ENCODE results near the gene LDAH. TPM values are rescaled to one million over a fixed set of nuclear protein-coding genes. Genes with fewer than 3 reads are reported as not detected.

LDAH gene
- total and polyA plus RNA-seq, 2 donors (not counting 3 experiments of a cell fraction or from before 2014, with no cell fraction given), result 12.3 to 24.0 TPM

DNA sequence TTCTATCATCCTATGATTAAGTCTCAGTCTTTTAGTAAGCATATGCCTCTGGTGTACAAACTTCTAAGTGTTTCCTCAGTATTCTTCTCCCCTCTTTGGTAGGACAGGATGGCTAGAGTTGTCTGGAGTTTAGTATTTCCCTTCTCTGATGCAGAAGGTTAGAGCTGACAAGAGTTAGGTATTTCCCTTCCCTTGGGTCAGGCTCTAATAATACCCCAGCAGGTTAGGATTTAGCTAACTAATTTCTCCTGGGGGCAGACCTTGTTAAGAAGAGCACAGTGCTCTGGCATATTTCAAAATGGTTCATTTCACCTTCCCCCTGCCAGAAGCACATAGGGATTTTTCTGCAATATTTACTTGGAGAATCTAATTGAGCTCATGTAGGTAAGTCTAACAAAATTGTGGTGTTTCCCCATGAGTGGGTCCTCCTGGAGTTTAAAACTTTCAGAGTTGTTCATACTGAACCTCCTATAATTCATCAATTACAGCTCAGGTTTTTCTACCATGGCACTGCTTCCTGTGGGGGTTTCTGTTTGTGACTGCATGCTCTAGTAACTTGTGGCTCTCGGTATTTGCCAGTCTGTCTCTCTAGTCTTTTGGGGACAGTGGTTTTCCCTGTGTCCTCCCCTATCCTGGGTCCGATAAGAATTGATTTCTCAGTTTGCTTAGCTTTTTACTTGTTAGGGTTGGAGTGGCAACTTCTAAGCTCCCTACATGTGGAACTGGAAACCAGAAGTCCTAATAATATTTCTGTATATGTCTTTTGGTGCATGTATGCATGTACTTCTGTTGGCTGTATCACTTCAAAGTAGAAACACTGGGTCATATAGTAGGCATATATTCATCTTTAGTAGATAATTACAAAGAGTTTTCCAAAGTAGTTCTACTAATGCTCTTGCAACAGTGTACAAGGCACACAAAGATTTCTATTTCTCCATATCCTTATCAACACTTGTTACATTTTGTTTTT lies 78.2 kb downstream of the LDAH start:
- ChIA-PET CTCF (interaction anchor here (0.7 to 1.9 kb wide), 4 partner anchors 37 to 343 kb away, joined by 3 to 5 read pairs (median 4); no protein-coding TSS in a partner anchor), POLR2A (no interaction called here)
- no peak for DNase-seq (ENCODE audit: low read depth, low spot score)
- dilution Hi-C loops (cut with MboI; ENCODE audit: extremely low pct_ligation_motif_present, low sequenced_read_pairs), result no loop called here
- BruUV-seq (replicated peaks), result no TSS peak
- FAIRE-seq, result no peak
- no peaks in the 10 kb centered on the region for H3K36me3 ChIP-seq (ENCODE audit: control insufficient read depth in 2 of 2, extremely low read depth in 1 of 2, insufficient read depth in 2 of 2, low read length in 2 of 2)
- no peak overlapping the region for H3K4me2 ChIP-seq (ENCODE audit: insufficient read depth, low read length)
- no peak overlapping the region for H3K9ac ChIP-seq (replicated peaks; ENCODE audit: extremely low read depth, insufficient read depth, low read length)
- no peaks in the 10 kb centered on the region for H3K9me3 ChIP-seq (replicated peaks; ENCODE audit: control insufficient read depth, insufficient read depth, low read length)
- H2AFZ ChIP-seq (ENCODE audit: low read depth, low read length), result no peak overlapping the region
- TF ChIP-seq FOS (IDR thresholded peaks at IDR 0.05; ENCODE audit: borderline replicate concordance, insufficient read depth, low read length), result no peak
- intact Hi-C loops (cut with micrococcal nuclease), result loop anchor here (5.0 kb wide), 1 partner anchor 77 kb away; the partner anchor contains the start of gene GDF7
- H3K79me2 ChIP-seq (ENCODE audit: control insufficient read depth, insufficient read depth, low read length), result no peaks in the 10 kb centered on the region
- H3K9me1 ChIP-seq (replicated peaks; ENCODE audit: control insufficient read depth, extremely low read depth, insufficient read depth, low read length), result no peaks in the 10 kb centered on the region
- H4K20me1 ChIP-seq (replicated peaks; ENCODE audit: control insufficient read depth, extremely low read depth, insufficient read depth, low read length), result no peaks in the 10 kb centered on the region
- no peak overlapping the region for H3K27ac ChIP-seq (ENCODE audit: insufficient read depth, low read depth, low read length)
- no peak overlapping the region for H3K4me3 ChIP-seq (replicated peaks in 1 of 3; ENCODE audit: insufficient read depth in 1 of 3, low read depth in 1 of 3, low read length in 3 of 3)
- H3K27me3 ChIP-seq (ENCODE audit: control insufficient read depth in 2 of 2, insufficient read depth in 2 of 2, low read length in 2 of 2), result no peaks in the 10 kb centered on the region
- peaks cover 10% of the 10 kb centered on the region for H3K4me1 ChIP-seq (ENCODE audit: control insufficient read depth, extremely low read depth, insufficient read depth, low read length)

DNA sequence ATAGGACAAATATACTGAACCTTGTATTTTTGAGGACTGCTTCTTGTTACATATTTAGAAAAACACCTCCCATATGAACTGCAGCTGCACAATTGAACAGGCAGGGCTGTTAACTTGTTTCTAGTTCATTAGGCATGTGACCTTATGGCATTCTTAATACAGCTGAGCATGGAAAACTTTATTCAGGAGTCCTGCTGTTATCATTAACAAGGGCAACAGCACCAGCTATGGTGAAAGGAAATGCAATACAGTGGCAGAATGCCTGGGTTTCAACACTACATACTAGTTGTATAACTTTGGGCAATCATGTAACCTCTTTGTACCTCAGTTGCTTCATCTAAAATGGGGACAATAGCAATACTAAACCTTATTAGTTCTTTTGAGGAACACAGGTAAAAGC lies 84.1 kb downstream of the LDAH start:
- intact Hi-C loops (cut with micrococcal nuclease) (no loop called here), dilution Hi-C loops (cut with MboI; ENCODE audit: extremely low pct_ligation_motif_present, low sequenced_read_pairs) (no loop called here)
- Histone ChIP-seq H3K4me3 (replicated peaks in 1 of 3; ENCODE audit: insufficient read depth in 1 of 3, low read depth in 1 of 3, low read length in 3 of 3) (no peak overlapping the region), H3K9me3 (replicated peaks; ENCODE audit: control insufficient read depth, insufficient read depth, low read length) (no peaks in the 10 kb centered on the region), H3K9ac (replicated peaks; ENCODE audit: extremely low read depth, insufficient read depth, low read length) (no peak overlapping the region), H3K36me3 (ENCODE audit: control insufficient read depth in 2 of 2, extremely low read depth in 1 of 2, insufficient read depth in 2 of 2, low read length in 2 of 2) (no peaks in the 10 kb centered on the region), H2AFZ (ENCODE audit: low read depth, low read length) (no peak overlapping the region), H3K4me2 (ENCODE audit: insufficient read depth, low read length) (no peak overlapping the region), H3K27me3 (ENCODE audit: control insufficient read depth in 2 of 2, insufficient read depth in 2 of 2, low read length in 2 of 2) (no peaks in the 10 kb centered on the region), H3K9me1 (replicated peaks; ENCODE audit: control insufficient read depth, extremely low read depth, insufficient read depth, low read length) (no peaks in the 10 kb centered on the region), H3K4me1 (ENCODE audit: control insufficient read depth, extremely low read depth, insufficient read depth, low read length) (no peaks in the 10 kb centered on the region), H3K79me2 (ENCODE audit: control insufficient read depth, insufficient read depth, low read length) (no peaks in the 10 kb centered on the region), H4K20me1 (replicated peaks; ENCODE audit: control insufficient read depth, extremely low read depth, insufficient read depth, low read length) (no peaks in the 10 kb centered on the region), H3K27ac (ENCODE audit: insufficient read depth, low read depth, low read length) (no peak overlapping the region)
- FAIRE-seq (no peak), DNase-seq (ENCODE audit: low read depth, low spot score) (no peak)
- BruUV-seq (replicated peaks), result no TSS peak
- no peak for TF ChIP-seq POLR2AphosphoS5 (IDR thresholded peaks at IDR 0.05; ENCODE audit: insufficient read depth, low read depth, low read length)
- no peak for TF ChIP-seq MYC (IDR thresholded peaks at IDR 0.05; ENCODE audit: low read depth, low read length)
- TF ChIP-seq EZH2 (IDR thresholded peaks at IDR 0.05; ENCODE audit: borderline replicate concordance, low read depth, low read length, severe bottlenecking), result no peak
- TF ChIP-seq, protein P1, sequence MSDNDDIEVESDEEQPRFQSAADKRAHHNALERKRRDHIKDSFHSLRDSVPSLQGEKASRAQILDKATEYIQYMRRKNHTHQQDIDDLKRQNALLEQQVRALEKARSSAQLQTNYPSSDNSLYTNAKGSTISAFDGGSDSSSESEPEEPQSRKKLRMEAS (IDR thresholded peaks at IDR 0.05; ENCODE audit: insufficient read depth, insufficient read length), result no peak
- TF ChIP-seq JUN (IDR thresholded peaks at IDR 0.05; ENCODE audit: borderline replicate concordance, insufficient read depth, insufficient read length, low read depth), result no peak
- TF ChIP-seq POLR2A (IDR thresholded peaks at IDR 0.05; ENCODE audit: low read depth, low read length), result no peak
- TF ChIP-seq GATA2 (IDR thresholded peaks at IDR 0.05; ENCODE audit: insufficient read depth, insufficient read length, low read depth, low read length), result no peak
- no peak for TF ChIP-seq FOS (IDR thresholded peaks at IDR 0.05; ENCODE audit: borderline replicate concordance, insufficient read depth, low read length)
- TF ChIP-seq, protein P2, sequence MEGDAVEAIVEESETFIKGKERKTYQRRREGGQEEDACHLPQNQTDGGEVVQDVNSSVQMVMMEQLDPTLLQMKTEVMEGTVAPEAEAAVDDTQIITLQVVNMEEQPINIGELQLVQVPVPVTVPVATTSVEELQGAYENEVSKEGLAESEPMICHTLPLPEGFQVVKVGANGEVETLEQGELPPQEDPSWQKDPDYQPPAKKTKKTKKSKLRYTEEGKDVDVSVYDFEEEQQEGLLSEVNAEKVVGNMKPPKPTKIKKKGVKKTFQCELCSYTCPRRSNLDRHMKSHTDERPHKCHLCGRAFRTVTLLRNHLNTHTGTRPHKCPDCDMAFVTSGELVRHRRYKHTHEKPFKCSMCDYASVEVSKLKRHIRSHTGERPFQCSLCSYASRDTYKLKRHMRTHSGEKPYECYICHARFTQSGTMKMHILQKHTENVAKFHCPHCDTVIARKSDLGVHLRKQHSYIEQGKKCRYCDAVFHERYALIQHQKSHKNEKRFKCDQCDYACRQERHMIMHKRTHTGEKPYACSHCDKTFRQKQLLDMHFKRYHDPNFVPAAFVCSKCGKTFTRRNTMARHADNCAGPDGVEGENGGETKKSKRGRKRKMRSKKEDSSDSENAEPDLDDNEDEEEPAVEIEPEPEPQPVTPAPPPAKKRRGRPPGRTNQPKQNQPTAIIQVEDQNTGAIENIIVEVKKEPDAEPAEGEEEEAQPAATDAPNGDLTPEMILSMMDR (IDR thresholded peaks at IDR 0.05; ENCODE audit: extremely low read depth in 1 of 2, insufficient read depth in 1 of 2, low read depth in 1 of 2, low read length in 2 of 2), result no peak
- ChIA-PET POLR2A (no interaction called here), CTCF (no interaction called here)

All from endothelial cell of umbilical vein (primary cell).